GM12874 (cell line): ENCODE measurements around the gene EFCAB8.

Experiments used
- CTCF ChIP-seq: IDR thresholded peaks from 2 replicates; pipeline ENCODE4 v1.5.1; 2011; ENCODE audit warnings: low read depth, mild to moderate bottlenecking, control low read depth, low read length, moderate library complexity; ENCODE audit not compliant: insufficient read depth

EFCAB8 gene

GRCh38 chr20:32985596-32985995 is 126.9 kb downstream of the EFCAB8 start:
- no peak for TF ChIP-seq CTCF

GRCh38 chr20:32986331-32986966 is 127.7 kb downstream of the EFCAB8 start:
- TF ChIP-seq CTCF, result no peak

GRCh38 chr20:32987044-32987825 is 128.5 kb downstream of the EFCAB8 start:
- no peak for TF ChIP-seq CTCF

GRCh38 chr20:32988008-32988407 is 129.3 kb downstream of the EFCAB8 start:
- TF ChIP-seq CTCF, result no peak

GRCh38 chr20:32989507-32990283 is 131.0 kb downstream of the EFCAB8 start:
- TF ChIP-seq CTCF, result no peak

- TF ChIP-seq CTCF, result no peak
Measured at GRCh38 chr20:32990426-32990825, 131.7 kb downstream of the EFCAB8 start.

- no peak for TF ChIP-seq CTCF
Measured at GRCh38 chr20:32991383-32991782, 132.7 kb downstream of the EFCAB8 start.
